ENCODE measurements around the gene MYBPHL.

The MYBPHL gene

DNA sequence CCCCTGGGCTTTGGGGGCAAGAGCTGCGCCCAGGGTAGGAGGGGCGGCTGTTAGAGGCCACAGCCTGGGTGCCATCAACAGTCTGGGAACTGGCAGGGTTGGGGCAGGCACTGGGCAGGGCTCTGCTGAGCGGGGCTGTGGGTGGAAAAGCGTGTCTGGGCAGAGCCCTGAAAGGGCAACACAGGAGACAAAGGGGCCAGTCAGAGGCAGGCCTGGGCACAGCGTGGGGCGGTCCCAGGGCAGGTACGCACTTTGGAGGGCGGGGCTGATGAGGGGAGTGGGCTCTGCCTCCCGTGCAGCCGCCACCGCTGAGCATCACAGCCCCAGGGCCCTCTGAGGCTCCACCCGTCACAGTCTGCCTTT, 43.6 kb downstream of the MYBPHL start:
- DNase-seq = no peak

DNA sequence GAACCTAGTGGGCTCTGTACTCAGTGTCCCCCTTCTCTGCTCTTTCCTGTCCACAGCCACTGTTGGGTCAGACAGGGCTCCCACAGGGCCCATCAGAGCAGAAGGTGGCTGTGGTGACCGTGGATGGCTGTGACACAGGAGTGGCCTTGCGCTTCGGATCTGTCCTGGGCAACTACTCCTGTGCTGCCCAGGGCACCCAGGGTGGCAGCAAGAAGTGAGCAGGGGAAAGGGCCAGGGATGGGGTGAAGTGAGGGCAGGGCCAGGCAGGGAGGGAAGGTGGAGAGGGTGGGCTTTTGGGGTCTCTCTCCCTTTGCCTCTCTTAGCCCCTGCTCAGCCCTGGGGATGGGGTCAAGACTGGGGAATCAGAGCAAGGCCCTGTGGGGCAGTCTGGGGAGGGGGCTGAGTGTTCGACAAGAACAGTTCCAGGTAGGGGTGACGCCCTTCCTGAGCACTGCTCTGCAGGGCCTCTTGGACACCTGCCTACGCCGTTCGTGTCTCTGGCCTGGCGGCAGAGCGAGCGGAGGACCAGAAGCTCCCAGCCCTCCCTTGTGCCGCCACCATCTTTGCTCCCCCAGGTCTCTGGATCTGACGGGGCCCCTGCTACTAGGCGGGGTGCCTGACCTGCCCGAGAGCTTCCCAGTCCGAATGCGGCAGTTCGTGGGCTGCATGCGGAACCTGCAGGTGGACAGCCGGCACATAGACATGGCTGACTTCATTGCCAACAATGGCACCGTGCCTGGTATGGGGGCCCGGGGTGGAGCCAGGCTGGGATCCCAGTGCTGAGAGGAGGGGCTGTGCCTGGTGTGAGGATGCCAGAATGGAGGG, 44.4 kb downstream of the MYBPHL start:
- no peak for DNase-seq

DNA sequence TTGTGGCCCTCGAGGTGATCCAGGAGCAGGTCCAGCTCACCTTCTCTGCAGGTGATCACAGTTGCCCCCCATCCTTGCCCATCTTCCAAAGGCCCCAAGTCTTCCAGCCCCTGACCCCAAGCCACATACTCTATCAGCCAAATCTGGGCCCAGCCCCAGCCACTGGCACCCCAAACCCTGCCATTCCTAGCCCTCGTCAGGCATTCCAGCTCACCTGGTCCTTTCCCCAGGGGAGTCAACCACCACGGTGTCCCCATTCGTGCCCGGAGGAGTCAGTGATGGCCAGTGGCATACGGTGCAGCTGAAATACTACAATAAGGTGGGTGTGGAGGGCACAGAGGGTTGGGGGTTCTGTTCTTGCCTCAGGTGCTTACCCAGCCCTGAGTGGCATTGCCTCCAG, 45.2 kb downstream of the MYBPHL start:
- no peak for DNase-seq

DNA sequence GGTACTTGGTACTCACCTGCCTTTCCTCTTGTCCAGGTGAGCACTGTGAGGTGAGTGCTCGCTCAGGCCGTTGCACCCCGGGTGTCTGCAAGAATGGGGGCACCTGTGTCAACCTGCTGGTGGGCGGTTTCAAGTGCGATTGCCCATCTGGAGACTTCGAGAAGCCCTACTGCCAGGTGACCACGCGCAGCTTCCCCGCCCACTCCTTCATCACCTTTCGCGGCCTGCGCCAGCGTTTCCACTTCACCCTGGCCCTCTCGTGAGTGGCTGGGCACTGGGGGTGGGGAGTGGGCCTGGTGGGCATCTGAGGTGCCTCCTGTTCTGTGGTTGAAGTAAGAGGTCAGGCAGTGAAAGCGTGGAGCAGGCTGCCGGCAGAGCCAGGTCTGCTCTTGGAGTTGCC, 45.8 kb downstream of the MYBPHL start:
- no peak for DNase-seq

DNA sequence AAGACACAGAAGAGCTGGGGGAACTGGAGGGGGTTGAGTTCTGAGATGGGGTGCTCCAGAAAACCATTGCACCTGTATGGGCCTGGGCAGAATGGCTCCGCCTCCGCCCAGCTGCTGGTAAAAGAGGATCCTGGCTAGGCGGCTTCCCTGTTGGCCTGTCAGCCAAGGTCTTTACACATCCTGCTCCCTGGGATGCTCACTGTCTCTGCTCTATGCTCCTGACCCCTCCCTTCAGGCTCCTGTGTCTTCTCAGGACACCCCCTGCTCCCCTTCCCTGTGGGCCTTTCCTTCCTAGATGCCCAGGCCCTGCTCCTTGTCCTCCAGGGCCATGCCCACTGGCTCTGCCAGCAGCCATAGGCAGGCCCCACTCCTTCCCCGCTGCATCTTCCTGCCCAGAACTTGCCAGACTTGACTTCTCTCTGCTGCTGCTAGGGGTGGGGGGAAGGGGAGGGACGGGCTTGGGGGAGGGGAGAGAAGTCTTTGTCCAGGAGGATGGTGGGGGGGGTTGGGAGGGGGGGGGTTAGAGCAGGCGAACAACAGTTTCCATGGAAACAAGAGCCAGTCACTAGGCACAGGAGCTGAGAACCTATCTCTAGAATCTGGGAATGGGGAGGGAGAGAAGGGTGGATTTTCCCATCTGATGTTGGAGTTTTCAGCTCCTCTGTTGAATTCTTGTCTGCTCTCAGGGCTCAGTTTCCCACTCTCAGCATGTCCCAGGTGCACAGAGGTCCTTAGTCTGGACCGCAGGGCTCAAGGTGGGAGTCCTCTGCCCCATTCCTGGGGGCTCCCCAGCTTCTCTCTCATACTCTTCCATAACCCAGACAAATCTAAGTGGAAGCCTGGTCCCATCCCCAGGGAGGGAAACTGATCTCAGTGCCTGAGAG, 46.9 kb downstream of the MYBPHL start:
- no peak for DNase-seq

DNA sequence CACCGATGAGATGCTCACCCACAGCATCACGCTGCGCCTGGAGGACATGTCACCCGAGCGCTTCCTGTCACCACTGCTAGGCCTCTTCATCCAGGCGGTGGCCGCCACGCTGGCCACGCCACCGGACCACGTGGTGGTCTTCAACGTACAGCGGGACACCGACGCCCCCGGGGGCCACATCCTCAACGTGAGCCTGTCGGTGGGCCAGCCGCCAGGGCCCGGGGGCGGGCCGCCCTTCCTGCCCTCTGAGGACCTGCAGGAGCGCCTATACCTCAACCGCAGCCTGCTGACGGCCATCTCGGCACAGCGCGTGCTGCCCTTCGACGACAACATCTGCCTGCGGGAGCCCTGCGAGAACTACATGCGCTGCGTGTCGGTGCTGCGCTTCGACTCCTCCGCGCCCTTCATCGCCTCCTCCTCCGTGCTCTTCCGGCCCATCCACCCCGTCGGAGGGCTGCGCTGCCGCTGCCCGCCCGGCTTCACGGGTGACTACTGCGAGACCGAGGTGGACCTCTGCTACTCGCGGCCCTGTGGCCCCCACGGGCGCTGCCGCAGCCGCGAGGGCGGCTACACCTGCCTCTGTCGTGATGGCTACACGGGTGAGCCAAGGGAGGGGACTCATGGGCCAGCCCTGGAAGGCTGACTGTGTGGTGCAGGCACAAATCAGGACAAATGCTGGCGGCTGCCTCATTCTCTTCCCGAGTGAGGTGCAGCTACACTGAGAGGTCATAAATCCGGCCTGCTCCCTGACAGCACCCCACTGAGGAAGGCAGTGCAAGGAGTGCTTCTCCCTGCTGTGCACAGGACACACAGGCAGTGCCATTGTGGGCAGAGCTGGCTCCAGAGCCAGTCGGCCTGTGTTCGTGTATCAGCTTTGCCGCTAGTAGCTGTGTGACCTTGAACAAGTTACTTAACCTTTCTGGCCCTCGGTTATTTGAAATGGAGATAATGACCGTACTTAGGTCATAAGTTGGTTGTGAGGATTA, 48.0 kb downstream of the MYBPHL start:
- no peak for DNase-seq

DNA sequence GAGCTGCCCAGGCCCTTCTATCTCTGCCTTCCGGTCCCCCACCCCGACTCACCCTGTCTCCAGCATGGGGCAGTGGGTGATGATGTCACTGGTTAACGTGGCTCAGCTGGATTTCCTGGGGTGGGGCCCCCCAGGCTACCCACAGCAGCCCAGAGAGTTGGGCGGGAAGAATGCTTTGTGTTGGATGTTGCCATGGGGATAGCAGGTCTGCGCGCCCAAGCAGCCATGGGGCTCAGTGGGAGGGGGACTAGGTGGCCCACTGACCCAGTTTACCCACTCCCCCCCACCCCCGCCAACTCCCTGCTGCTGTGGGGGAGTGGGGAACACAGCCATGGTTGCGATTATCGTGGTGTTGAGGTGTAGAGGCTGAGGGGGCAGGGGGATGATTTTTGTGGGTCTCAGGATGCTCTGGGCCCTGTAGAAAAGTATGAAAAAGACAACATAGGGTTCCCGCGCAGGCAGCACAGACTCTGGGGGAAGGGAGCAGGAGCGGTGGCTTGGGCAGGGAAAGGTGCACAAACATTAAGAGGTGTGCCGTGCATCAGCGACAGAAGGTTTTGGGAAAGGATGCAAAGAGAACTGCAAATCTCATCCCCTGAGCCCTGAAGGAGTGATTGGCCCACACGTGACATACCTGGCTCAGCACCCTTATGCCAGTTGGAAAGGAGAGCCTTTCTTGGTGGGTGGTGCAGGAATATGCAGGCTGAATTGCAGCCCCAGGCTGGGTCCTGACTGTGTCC, 49.0 kb downstream of the MYBPHL start:
- no peak for DNase-seq

DNA sequence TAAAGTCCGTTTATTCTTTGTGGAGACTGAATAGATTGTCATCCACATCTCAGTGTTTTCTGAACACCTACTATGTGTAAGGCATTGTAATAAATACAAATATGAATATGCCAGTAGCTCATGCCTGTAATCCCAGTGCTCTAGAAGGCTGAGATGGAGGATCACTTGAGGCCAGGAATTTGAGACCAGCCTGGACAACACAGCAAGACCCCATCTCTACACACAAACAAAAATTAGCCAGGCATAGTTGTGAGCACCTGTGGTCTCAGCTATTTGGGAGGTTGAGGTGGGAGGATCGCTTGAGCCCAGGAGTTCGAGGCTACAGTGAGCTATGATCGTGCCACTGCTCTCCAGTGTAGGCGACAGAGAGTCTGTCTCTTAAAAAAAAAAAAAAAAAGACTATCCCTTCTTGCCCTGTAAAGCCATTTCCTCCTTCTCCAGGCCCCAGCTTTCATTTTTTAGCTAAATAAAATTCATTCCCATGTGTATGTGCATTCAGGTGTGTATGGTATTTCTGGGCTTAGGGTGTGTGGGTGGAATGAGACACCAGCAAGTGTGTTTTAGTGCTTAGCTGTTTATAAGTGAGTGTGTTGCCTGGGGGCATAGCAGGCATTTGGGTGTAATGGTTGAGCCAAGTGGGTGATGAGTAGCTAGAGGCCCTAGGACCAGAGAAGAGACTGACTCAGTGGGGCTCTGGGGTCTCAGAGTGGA, 49.7 kb downstream of the MYBPHL start:
- DNase-seq = no peak

DNA sequence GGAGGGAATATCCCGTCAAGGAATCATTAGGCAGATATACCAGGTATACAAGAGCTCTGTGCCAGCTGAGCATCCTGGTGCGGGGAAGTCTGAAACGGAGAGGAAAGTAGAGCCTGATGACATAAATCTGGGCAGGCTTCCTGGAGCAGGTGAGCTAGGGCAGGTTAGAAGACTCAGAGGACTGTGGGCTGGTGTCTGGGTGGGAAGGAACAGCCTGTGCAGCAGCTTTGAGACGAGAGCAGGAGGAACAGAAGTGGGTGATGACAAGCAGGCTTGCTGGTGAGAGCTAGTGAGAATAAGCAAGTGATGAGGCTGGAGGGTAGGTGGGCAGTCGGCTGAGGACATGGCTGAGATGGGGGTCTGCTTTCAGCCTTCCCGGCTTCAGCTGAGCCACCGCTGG, 50.7 kb downstream of the MYBPHL start:
- DNase-seq = no peak

DNA sequence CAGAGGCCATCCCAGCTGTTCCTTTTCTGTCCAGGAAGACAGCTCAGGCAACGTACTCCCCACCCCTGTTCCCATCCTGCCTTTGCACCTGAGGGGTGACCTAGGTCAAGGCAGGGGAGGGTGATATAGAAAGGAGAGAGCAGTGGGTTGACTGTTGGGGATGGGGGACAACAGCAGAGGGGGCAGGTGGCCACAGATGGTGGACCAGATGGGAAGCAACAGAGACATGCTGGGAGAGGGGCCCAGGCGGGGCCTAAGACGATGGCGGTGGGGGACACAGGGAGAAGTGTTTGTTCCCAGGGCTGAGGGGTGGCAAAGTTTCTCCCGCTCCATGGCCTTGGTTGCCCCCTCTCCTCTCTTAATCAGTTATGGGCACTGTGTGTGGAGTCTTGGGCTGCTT, 51.1 kb downstream of the MYBPHL start:
- no peak for DNase-seq

DNA sequence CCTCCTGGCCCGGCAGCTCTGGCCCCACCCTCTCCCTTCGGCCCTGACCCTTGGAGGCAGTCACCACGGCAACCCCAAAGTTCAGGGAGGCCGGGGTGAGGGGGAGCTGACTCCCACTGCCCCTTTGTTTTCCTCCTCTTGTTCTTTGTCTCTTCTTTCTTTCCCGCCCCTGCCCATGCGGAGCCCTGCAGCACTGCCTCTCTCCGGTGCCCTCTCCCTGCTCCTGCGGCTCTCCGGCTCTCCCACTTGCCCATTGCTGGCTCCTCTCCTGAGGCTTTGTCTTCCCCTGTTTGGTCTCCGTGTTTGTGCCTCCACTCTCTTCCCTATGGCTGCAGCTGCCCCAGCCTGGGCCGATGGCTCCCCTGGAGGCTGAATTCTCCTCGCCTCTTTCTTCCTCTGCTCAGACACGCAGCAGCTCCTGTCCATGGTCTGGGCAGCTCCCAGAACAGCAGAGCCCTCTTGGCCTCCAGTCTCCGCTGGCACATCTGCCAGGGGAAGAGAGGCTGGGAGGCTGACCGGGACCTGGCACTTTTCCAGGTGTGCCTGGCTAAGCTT, 51.6 kb downstream of the MYBPHL start:
- no peak for DNase-seq

DNA sequence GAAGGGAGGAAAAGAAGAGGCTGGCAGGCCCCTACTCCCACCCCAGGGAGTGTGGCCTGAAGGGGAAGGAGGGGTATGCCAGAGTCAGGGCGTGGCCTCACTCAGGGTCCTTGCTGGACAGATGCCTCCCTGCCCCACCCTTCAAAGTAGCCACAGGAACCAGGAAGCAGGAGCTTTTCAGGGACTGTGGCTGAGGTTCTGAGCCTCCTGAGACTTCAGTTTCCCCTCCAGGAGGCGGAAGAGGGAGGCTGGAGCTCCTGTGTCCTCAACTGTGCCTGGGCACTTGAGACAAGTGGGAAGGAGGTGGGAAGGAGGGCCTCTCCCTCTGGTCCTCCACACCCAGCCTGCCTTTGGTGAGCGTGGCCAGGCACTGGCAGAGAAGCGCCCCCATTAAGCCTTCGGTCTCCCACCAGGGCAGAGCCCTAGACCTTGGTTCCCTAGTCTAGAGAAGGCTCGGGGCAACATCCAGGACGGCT, 52.2 kb downstream of the MYBPHL start:
- DNase-seq = no peak

DNA sequence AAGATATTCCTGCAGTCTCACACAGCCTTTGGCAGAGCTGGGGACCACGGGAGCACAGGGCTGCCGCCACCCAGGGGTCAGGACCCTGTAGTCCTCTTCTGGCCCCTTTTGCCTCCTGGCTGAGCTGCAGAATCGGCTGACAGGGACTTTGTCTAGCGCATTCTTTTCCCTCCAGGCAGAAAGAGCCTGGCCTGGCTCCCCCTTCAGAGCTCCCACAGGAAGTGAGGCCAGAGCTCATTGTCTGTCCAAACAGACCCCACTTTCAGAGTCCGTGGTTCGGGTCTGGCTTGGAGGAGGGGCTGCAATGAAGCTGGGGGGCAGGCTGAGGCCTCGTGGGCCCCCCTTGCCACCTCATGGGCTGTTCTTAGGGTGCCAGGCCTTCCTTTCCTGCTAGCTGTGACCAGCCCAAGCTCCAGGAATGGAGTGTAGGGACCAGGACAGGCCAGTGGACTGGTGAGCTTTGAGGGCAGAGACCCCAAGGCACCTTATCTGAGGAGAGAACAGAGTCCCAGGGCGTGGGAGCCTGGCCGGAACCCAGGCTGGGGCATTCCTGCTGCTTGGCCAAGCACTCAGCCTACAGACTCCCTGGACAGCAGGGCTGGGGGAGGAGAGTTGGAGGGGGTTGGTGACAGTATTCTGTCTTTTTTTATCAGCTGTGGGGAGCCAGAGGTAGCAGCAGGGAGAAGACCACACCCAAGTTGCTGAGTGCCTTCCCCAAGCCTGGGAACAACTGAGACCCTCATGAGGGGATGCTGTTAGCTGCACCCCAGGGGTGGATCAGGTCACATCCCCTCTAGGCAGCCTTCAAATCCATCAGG, 52.8 kb downstream of the MYBPHL start:
- DNase-seq = no peak

DNA sequence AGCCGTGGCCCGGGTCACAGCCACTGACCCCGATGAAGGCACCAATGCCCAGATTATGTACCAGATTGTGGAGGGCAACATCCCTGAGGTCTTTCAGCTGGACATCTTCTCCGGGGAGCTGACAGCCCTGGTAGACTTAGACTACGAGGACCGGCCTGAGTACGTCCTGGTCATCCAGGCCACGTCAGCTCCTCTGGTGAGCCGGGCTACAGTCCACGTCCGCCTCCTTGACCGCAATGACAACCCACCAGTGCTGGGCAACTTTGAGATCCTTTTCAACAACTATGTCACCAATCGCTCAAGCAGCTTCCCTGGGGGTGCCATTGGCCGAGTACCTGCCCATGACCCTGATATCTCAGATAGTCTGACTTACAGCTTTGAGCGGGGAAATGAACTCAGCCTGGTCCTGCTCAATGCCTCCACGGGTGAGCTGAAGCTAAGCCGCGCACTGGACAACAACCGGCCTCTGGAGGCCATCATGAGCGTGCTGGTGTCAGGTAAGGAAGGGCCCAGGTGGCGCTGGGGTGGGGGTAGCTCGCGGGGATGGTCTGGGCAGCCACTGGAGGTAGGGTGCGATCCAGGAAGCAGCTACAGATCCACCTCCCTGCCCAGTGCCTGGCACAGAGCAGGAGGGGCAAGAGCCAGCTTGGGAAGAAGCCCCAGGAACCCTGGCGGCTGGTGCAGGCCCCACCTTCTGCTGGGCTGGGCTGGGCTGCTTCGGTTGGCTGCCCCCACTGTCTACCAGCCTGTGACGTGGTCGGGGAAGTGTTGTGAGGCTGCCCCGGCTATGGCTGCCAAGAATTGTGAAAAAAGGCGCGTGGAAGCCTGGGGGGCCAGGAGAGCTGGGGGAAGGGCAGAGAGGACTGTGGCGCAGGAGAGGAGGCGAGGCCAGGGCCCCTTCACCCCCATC, 53.7 kb downstream of the MYBPHL start:
- no peak for DNase-seq

DNA sequence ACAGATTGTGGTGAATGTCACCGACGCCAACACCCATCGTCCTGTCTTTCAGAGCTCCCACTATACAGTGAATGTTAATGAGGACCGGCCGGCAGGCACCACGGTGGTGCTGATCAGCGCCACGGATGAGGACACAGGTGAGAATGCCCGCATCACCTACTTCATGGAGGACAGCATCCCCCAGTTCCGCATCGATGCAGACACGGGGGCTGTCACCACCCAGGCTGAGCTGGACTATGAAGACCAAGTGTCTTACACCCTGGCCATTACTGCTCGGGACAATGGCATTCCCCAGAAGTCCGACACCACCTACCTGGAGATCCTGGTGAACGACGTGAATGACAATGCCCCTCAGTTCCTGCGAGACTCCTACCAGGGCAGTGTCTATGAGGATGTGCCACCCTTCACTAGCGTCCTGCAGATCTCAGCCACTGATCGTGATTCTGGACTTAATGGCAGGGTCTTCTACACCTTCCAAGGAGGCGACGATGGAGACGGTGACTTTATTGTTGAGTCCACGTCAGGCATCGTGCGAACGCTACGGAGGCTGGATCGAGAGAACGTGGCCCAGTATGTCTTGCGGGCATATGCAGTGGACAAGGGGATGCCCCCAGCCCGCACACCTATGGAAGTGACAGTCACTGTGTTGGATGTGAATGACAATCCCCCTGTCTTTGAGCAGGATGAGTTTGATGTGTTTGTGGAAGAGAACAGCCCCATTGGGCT, 54.5 kb downstream of the MYBPHL start:
- DNase-seq = no peak

DNA sequence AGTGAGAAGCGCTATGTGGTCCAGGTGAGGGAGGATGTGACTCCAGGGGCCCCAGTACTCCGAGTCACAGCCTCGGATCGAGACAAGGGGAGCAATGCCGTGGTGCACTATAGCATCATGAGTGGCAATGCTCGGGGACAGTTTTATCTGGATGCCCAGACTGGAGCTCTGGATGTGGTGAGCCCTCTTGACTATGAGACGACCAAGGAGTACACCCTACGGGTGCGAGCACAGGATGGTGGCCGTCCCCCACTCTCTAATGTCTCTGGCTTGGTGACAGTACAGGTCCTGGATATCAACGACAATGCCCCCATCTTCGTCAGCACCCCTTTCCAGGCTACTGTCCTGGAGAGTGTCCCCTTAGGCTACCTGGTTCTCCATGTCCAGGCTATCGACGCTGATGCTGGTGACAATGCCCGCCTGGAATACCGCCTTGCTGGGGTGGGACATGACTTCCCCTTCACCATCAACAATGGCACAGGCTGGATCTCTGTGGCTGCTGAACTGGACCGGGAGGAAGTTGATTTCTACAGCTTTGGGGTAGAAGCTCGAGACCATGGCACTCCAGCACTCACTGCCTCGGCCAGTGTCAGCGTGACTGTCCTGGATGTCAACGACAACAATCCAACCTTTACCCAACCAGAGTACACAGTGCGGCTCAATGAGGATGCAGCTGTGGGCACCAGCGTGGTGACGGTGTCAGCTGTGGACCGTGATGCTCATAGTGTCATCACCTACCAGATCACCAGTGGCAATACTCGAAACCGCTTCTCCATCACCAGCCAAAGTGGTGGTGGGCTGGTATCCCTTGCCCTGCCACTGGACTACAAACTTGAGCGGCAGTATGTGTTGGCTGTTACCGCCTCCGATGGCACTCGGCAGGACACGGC, 55.3 kb downstream of the MYBPHL start:
- DNase-seq = no peak
